Mammary epithelial cell (primary cell): ENCODE data around the gene RGS14.

Experiments used
- CTCF ChIP-seq, 2 donors: IDR thresholded peaks in 1 of 2; conservative IDR thresholded peaks in 1 of 2; 2 replicates each; pipeline ENCODE4 v1.5.1; 2011 to 2012; ENCODE audit warnings: inconsistent platforms in 2 of 2, low read length in 2 of 2, mild to moderate bottlenecking in 2 of 2, control low read depth in 1 of 2, low read depth in 1 of 2; ENCODE audit not compliant: insufficient read depth in 1 of 2; ENCODE audit errors: extremely low read depth in 1 of 2
- EZH2 ChIP-seq: IDR thresholded peaks from 2 replicates; pipeline ENCODE4 v1.6.1; 2012; ENCODE audit warnings: low read length, inconsistent platforms, borderline replicate concordance

DNA sequence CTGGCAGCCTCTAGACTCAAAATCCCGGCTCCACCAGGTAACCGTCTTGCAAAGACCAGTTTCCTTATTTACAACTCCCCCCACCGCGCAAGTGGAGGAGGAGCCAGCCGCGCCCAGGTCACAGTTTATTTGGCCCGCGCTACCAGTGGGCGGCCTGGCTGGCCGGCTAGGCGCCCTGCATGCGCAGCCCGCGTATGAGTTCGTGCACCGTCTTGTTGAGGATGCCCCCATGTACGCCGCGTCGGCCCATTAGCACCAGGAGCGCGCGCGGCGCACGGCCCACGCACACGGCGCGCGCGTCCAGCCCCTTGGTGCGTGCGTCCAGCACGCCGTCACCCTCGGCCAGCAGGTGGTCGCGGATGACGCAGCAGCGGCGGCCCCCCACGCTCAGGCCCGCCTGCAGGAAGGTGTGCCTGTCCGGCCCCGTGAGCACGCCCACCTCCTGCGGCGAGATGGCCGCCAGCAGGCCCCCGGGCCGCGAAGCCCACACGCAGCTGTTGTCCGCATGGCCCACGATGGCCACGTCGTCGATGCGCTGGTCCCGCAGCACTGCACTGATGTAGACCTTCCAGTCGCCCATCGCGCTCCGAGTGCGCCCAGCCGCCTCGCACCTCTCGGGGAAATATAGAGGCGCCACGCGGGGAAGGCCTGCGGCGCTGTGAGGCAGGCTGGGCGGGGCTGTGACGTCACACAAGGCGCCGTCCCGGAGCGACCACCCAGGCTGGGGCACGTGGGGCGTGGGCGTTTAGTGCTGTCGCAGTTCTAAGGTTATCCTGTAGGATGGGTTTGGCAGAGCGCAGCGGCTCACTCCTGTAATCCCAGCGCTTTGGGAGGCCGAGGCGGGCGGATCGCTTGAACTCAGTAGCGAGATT lies 42.5 kb downstream of the RGS14 start, which contains the start of gene PFN3:
- TF ChIP-seq CTCF (conservative IDR thresholded peaks at IDR 0.05 in 1 of 2, IDR thresholded peaks at IDR 0.05 in 1 of 2; ENCODE audit: extremely low read depth in 1 of 2, insufficient read depth in 1 of 2, low read depth in 1 of 2, low read length in 2 of 2) (no peak), EZH2 (no peak)
